Neural cell (in vitro differentiated cells): Measurements from ENCODE around the gene ZCWPW1. TPM values are rescaled to one million over a fixed set of nuclear protein-coding genes. Genes with fewer than 3 reads are reported as not detected.

ENCODE experiments used
- H2AFZ ChIP-seq: fragments of 200-600, 300-800 bp; sonication (generic), shearing (Covaris generic); 2 replicates; pipeline ENCODE4 v1.6.0; 2014; ENCODE audit warnings: low read depth, mild to moderate bottlenecking, antibody characterized with exemption, low read length, moderate library complexity
- H3F3A ChIP-seq: fragments of 200-600 bp; shearing (Covaris generic); 2 replicates; pipeline ENCODE4 v1.6.1; 2016; ENCODE audit warnings: mild to moderate bottlenecking, moderate library complexity, mixed read lengths, antibody characterized with exemption, low read length; ENCODE audit not compliant: insufficient read depth, poor library complexity, severe bottlenecking
- H3K27ac ChIP-seq: fragments of 200-600, 300-800 bp; sonication (generic), shearing (Covaris generic); 2 replicates; pipeline ENCODE4 v1.5.1; 2014; ENCODE audit warnings: mild to moderate bottlenecking, low read length, moderate library complexity
- H3K27me3 ChIP-seq: fragments of 300-800, 200-600 bp; sonication (generic), shearing (Covaris generic); 2 replicates; pipeline ENCODE4 v1.6.0; 2014; ENCODE audit warnings: mild to moderate bottlenecking, low read depth, low read length, moderate library complexity; ENCODE audit not compliant: insufficient read depth
- H3K36me3 ChIP-seq: fragments of 300-800, 200-600 bp; sonication (generic), shearing (Covaris generic); 2 replicates; pipeline ENCODE4 v1.5.1; 2014; ENCODE audit warnings: mild to moderate bottlenecking, antibody characterized with exemption, low read length, moderate library complexity; ENCODE audit not compliant: insufficient read depth
- H3K4me2 ChIP-seq: fragments of 300-800, 200-600 bp; sonication (generic), shearing (Covaris generic); 2 replicates; pipeline ENCODE4 v1.6.0; 2014; ENCODE audit warnings: mild to moderate bottlenecking, low read length
- H3K4me3 ChIP-seq: fragments of 300-800, 200-600 bp; sonication (generic), shearing (Covaris generic); 2 replicates; pipeline ENCODE4 v1.5.1; 2014; ENCODE audit warnings: mild to moderate bottlenecking, low read length, moderate library complexity
- H3K79me2 ChIP-seq: fragments of 200-600 bp; shearing (Covaris generic); replicated peaks from 2 replicates; pipeline ENCODE4 v1.6.0; 2014; ENCODE audit warnings: mild to moderate bottlenecking, low read length, moderate library complexity; ENCODE audit not compliant: insufficient read depth
- H3K9ac ChIP-seq: fragments of 300-800, 200-600 bp; sonication (generic), shearing (Covaris generic); 2 replicates; pipeline ENCODE4 v1.6.1; 2016; ENCODE audit warnings: mild to moderate bottlenecking, low read length, mixed read lengths
- H3K9me2 ChIP-seq: fragments of 200-600 bp; shearing (Covaris generic); 2 replicates; pipeline ENCODE4 v1.6.1; 2016; ENCODE audit warnings: mild to moderate bottlenecking, low read length, mixed read lengths; ENCODE audit not compliant: insufficient read depth
- H3K9me3 ChIP-seq: fragments of 200-600, 300-800 bp; sonication (generic), shearing (Covaris generic); 2 replicates; pipeline ENCODE4 v1.6.1; 2016; ENCODE audit warnings: mild to moderate bottlenecking, mixed run types, low read length, moderate library complexity, mixed read lengths
- H4K20me1 ChIP-seq: fragments of 200-600 bp; shearing (Covaris generic); 2 replicates; pipeline ENCODE4 v1.6.1; 2016; ENCODE audit warnings: mild to moderate bottlenecking, mixed run types; ENCODE audit not compliant: insufficient read depth
- EP300 ChIP-seq: fragments of 450-650 bp; conservative IDR thresholded peaks from 2 replicates; pipeline ENCODE4 v1.6.1; 2014; ENCODE audit warnings: antibody characterized with exemption, mild to moderate bottlenecking, moderate library complexity; ENCODE audit not compliant: poor library complexity, severe bottlenecking
- EZH2 ChIP-seq: fragments of 200-600, 300-800 bp; shearing (Covaris generic), sonication (generic); IDR thresholded peaks from 2 replicates; pipeline ENCODE4 v1.6.1; 2014; ENCODE audit warnings: antibody characterized with exemption, low read length, borderline replicate concordance, mild to moderate bottlenecking; ENCODE audit not compliant: insufficient read depth, poor library complexity, severe bottlenecking
- MXI1 ChIP-seq: fragments of 450-650 bp; conservative IDR thresholded peaks from 2 replicates; pipeline ENCODE4 v1.6.1; 2014; ENCODE audit warnings: antibody characterized with exemption, mild to moderate bottlenecking; ENCODE audit not compliant: poor library complexity, severe bottlenecking
- POLR2AphosphoS5 ChIP-seq: IDR thresholded peaks from 2 replicates; pipeline ENCODE4 v1.6.1; 2012
- RAD21 ChIP-seq: fragments of 450-650 bp; conservative IDR thresholded peaks from 2 replicates; pipeline ENCODE4 v1.6.1; 2014; ENCODE audit warnings: antibody characterized with exemption, mild to moderate bottlenecking, moderate library complexity
- REST ChIP-seq: IDR thresholded peaks from 2 replicates; pipeline ENCODE4 v1.6.1; 2012; ENCODE audit warnings: borderline replicate concordance
- SMC3 ChIP-seq: fragments of 450-650 bp; conservative IDR thresholded peaks from 2 replicates; pipeline ENCODE4 v1.6.1; 2014; ENCODE audit warnings: antibody characterized with exemption, mild to moderate bottlenecking, moderate library complexity; ENCODE audit not compliant: poor library complexity
- TAF1 ChIP-seq: IDR thresholded peaks from 2 replicates; pipeline ENCODE4 v1.6.1; 2012; ENCODE audit warnings: low read depth
- polyA plus RNA-seq: library from polyadenylated mRNA; depleted of rRNA; stranded (reverse); fragments of >200 nt; gene quantifications from 2 replicates; pipeline ENCODE4 v1.2.3, GENCODE V29; 2014
- TF ChIP-seq, protein P1 (sequence below): fragments of 450-650 bp; IDR thresholded peaks from 2 replicates; pipeline ENCODE4 v1.5.1; 2014; ENCODE audit warnings: antibody characterized with exemption, mild to moderate bottlenecking, moderate library complexity; ENCODE audit not compliant: poor library complexity, severe bottlenecking

ZCWPW1 gene
- polyA plus RNA-seq, 1 donor from 2014 or later = 6.8 TPM

DNA sequence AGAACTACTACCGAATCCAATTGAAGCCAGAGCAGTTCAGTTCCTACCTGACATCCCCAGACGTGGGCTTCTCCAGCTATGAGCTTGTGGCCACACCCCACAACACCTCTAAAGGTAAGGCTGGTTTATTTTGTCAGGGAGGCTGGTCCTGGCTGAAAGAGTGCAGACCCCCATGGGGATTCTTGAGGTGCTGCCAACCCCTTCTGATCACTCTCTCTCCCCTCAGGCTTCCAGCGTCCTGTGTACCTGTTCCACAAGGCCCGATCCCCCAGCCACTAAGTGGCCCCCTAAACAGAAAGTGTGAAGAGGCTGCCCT is 4.7 kb upstream of the ZCWPW1 start:
- H3K9me3 ChIP-seq = no peaks in the 10 kb centered on the region
- H3F3A ChIP-seq = no peaks in the 10 kb centered on the region
- no peaks in the 10 kb centered on the region for H3K27me3 ChIP-seq
- H3K27ac ChIP-seq = no peak overlapping the region
- no peaks in the 10 kb centered on the region for H4K20me1 ChIP-seq
- H3K36me3 ChIP-seq = no peaks in the 10 kb centered on the region
- H2AFZ ChIP-seq = no peak overlapping the region
- peaks cover 25% of the 10 kb centered on the region for H3K79me2 ChIP-seq
- no peak overlapping the region for H3K4me3 ChIP-seq
- TF ChIP-seq MXI1 (no peak), EP300 (no peak), POLR2AphosphoS5 (no peak), TAF1 (no peak), SMC3 (no peak), EZH2 (no peak), REST (no peak), RAD21 (no peak)
- TF ChIP-seq, protein P1, sequence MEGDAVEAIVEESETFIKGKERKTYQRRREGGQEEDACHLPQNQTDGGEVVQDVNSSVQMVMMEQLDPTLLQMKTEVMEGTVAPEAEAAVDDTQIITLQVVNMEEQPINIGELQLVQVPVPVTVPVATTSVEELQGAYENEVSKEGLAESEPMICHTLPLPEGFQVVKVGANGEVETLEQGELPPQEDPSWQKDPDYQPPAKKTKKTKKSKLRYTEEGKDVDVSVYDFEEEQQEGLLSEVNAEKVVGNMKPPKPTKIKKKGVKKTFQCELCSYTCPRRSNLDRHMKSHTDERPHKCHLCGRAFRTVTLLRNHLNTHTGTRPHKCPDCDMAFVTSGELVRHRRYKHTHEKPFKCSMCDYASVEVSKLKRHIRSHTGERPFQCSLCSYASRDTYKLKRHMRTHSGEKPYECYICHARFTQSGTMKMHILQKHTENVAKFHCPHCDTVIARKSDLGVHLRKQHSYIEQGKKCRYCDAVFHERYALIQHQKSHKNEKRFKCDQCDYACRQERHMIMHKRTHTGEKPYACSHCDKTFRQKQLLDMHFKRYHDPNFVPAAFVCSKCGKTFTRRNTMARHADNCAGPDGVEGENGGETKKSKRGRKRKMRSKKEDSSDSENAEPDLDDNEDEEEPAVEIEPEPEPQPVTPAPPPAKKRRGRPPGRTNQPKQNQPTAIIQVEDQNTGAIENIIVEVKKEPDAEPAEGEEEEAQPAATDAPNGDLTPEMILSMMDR = no peak
- no peak overlapping the region for H3K9ac ChIP-seq
- H3K4me2 ChIP-seq = no peak overlapping the region
- H3K9me2 ChIP-seq = no peaks in the 10 kb centered on the region

GRCh38 chr7:100432621-100433275 is 4.2 kb upstream of the ZCWPW1 start:
- H3K9me3 ChIP-seq = no peaks in the 10 kb centered on the region
- H3F3A ChIP-seq = no peaks in the 10 kb centered on the region
- H3K27ac ChIP-seq = no peak overlapping the region
- no peaks in the 10 kb centered on the region for H3K36me3 ChIP-seq
- no peaks in the 10 kb centered on the region for H4K20me1 ChIP-seq
- no peaks in the 10 kb centered on the region for H3K9me2 ChIP-seq
- H2AFZ ChIP-seq = no peak overlapping the region
- H3K9ac ChIP-seq = no peak overlapping the region
- H3K79me2 ChIP-seq = peaks cover 25% of the 10 kb centered on the region
- no peaks in the 10 kb centered on the region for H3K27me3 ChIP-seq
- TF ChIP-seq REST (no peak), EP300 (no peak), EZH2 (no peak)
- TF ChIP-seq, protein P1 = no peak
- H3K4me3 ChIP-seq = peak overlapping the region; percentile 81
- H3K4me2 ChIP-seq = no peak overlapping the region
